ENCODE data around the gene TPK1.

The TPK1 gene

GRCh38 chr7:144416341-144416740, 419.5 kb downstream of the TPK1 start:
- no peaks in the 10 kb centered on the region for H3K36me3 ChIP-seq (ENCODE audit: control insufficient read depth, insufficient read depth, low read length)
- no peak for TF ChIP-seq CTCF (IDR thresholded peaks at IDR 0.05; ENCODE audit: insufficient read depth, low read length, poor library complexity, severe bottlenecking)
- H3K27me3 ChIP-seq (replicated peaks; ENCODE audit: control insufficient read depth, insufficient read depth, low read length), result no peaks in the 10 kb centered on the region
- no peak overlapping the region for H3K4me3 ChIP-seq (replicated peaks; ENCODE audit: low read depth, low read length)
- DNase-seq (ENCODE audit: extremely low read depth, insufficient read length), result no peak

DNA sequence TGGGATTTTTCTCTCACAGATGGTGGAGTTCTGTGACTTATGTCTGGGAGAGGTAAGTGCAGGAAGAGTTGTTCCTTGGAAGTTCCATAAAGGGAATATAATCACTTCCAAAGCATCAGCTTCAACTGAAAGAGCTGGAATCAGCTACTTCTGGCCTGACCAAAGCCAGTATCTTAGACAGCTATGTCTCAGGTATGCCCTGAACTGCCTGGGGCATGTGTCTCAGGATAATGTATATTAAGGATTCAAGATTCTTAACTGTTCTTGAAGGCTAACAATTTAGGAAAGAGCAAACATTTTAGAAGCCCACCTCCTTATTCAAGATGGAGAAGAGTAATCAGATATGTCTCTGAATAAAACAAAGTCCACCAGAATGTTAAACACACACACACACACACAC, 420.0 kb downstream of the TPK1 start:
- TF ChIP-seq CTCF (IDR thresholded peaks at IDR 0.05; ENCODE audit: insufficient read depth, low read length, poor library complexity, severe bottlenecking), result no peak
- DNase-seq (ENCODE audit: extremely low read depth, insufficient read length), result no peak
- Histone ChIP-seq H3K36me3 (ENCODE audit: control insufficient read depth, insufficient read depth, low read length) (no peaks in the 10 kb centered on the region), H3K4me3 (replicated peaks; ENCODE audit: low read depth, low read length) (no peak overlapping the region), H3K27me3 (replicated peaks; ENCODE audit: control insufficient read depth, insufficient read depth, low read length) (no peaks in the 10 kb centered on the region)

DNA sequence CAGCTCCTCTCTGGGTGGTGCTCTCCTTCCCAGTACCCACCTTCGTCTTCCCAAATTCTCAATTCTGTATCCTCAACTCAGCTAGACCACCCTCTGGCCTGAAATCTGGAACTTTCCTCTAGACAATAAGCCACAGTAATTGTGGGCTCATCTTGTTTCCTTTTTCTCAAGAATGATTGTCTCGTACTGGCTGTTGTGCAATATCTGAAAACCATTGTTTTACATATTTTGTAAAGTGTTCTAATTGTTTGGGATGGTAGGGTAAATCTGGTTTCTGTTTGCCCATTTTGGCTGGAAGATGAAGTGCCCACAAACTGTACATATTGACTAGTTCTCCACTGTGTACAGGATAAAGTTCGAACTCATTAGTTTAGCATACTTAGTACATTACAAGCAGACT, 421.0 kb downstream of the TPK1 start:
- TF ChIP-seq CTCF (IDR thresholded peaks at IDR 0.05; ENCODE audit: insufficient read depth, low read length, poor library complexity, severe bottlenecking), result no peak
- Histone ChIP-seq H3K27me3 (replicated peaks; ENCODE audit: control insufficient read depth, insufficient read depth, low read length) (no peaks in the 10 kb centered on the region), H3K4me3 (replicated peaks; ENCODE audit: low read depth, low read length) (no peak overlapping the region), H3K36me3 (ENCODE audit: control insufficient read depth, insufficient read depth, low read length) (no peaks in the 10 kb centered on the region)
- DNase-seq (ENCODE audit: extremely low read depth, insufficient read length), result no peak

DNA sequence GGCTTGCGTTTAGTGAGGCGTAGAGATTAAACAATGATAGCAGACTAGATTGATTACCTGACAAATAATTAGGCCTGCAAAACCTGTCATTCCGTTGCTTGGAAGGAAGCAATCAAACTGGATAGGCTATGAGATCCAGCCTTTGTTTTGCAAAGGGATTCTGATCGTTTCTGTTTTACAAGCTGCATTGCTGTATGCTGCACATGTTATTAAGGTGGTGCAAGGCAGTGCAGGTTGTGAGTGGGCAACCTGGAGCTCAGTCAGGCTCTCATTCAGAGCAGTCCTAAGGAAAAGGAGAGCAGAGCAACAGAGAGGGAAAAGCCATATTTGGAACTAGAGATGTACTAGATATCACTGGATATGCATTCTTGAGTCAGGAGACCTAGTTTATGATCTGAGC, 425.4 kb downstream of the TPK1 start:
- no peak for DNase-seq (ENCODE audit: extremely low read depth, insufficient read length)
- TF ChIP-seq CTCF (IDR thresholded peaks at IDR 0.05; ENCODE audit: insufficient read depth, low read length, poor library complexity, severe bottlenecking), result no peak
- Histone ChIP-seq H3K27me3 (replicated peaks; ENCODE audit: control insufficient read depth, insufficient read depth, low read length) (no peaks in the 10 kb centered on the region), H3K36me3 (ENCODE audit: control insufficient read depth, insufficient read depth, low read length) (no peaks in the 10 kb centered on the region), H3K4me3 (replicated peaks; ENCODE audit: low read depth, low read length) (no peak overlapping the region)

DNA sequence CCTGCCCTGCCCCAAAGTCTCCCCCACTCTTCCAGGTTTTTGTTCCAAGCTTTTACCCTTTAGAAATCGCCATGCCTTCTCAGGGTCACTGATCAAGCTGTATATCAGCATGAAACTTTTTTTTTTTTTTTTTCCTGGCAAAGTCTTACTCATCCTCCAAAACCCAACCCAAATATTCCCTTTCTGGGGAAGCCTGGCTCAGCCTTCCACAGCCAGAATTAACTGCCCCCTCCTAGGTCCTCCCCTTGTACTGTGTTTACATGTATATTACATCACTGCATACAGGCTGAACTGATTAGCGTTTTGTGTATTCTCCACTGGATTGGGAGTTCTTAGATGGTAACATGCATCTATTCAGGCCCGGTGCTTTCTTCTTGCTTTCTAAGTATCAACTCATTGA, 427.7 kb downstream of the TPK1 start:
- Histone ChIP-seq H3K27me3 (replicated peaks; ENCODE audit: control insufficient read depth, insufficient read depth, low read length) (no peaks in the 10 kb centered on the region; the same call in 1 of the 2 replicates), H3K36me3 (ENCODE audit: control insufficient read depth, insufficient read depth, low read length) (no peaks in the 10 kb centered on the region), H3K4me3 (replicated peaks; ENCODE audit: low read depth, low read length) (no peak overlapping the region)
- no peak for TF ChIP-seq CTCF (IDR thresholded peaks at IDR 0.05; ENCODE audit: insufficient read depth, low read length, poor library complexity, severe bottlenecking)
- no peak for DNase-seq (ENCODE audit: extremely low read depth, insufficient read length)

DNA sequence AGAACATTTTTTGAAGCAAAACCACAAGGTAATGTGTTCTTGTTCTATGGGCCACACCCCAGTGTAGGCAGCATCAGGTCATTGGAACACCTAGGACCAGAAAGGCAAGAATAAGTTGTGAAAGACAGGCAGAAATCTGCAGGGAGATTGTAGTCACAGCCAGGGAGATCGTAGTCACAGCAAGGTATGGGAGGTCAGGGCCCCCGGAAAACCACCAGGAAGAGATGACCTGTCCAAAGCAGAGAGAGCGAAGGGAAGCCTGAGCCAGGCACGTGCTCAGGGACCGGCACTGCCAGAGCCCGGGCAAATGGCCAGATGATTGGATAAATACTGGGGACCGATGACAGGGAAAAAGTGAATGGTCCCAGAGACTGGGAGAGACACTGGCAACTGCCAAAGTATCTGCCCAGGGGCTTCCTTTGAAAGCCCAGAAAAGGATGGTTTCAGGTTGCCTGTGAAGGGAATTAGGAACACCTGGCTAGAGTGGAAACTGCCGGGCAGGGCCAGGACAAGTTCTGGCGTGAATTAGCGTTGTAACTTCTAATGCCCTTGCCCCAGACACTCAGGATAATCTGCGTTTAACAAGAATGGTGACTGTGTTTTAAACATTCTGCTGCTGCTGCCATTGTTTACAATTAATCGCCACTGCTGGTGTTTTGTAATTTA, 428.5 kb downstream of the TPK1 start:
- no peaks in the 10 kb centered on the region for H3K36me3 ChIP-seq (ENCODE audit: control insufficient read depth, insufficient read depth, low read length)
- no peaks in the 10 kb centered on the region; the same call in 1 of the 2 replicates for H3K27me3 ChIP-seq (replicated peaks; ENCODE audit: control insufficient read depth, insufficient read depth, low read length)
- no peak for DNase-seq (ENCODE audit: extremely low read depth, insufficient read length)
- no peak for TF ChIP-seq CTCF (IDR thresholded peaks at IDR 0.05; ENCODE audit: insufficient read depth, low read length, poor library complexity, severe bottlenecking)
- H3K4me3 ChIP-seq (replicated peaks; ENCODE audit: low read depth, low read length), result no peak overlapping the region
